GM12878 (cell line): Measurements from ENCODE around the gene NMT1.

Source experiments
- ETV6 ChIP-seq, 2 experiments: fragments of 450-650 bp in 1 of 2; IDR thresholded peaks in 1 of 2; conservative IDR thresholded peaks in 1 of 2; 2 replicates each; pipeline ENCODE4 v1.6.1; 2014; ENCODE audit warnings: antibody characterized with exemption in 1 of 2, borderline replicate concordance in 1 of 2, low read depth in 1 of 2, mild to moderate bottlenecking in 1 of 2, moderate library complexity in 1 of 2
- EZH2 ChIP-seq: IDR thresholded peaks from 2 replicates; pipeline ENCODE4 v1.6.1; 2012; ENCODE audit warnings: low read depth, mild to moderate bottlenecking, control low read depth, inconsistent platforms, low read length, borderline replicate concordance; ENCODE audit not compliant: control insufficient read depth
- MYB ChIP-seq: fragments of 150-350 bp; IDR thresholded peaks from 2 replicates; pipeline ENCODE4 v1.6.1; 2014; ENCODE audit warnings: mild to moderate bottlenecking, low read depth, low read length, borderline replicate concordance
- STAT3 ChIP-seq: IDR thresholded peaks from 2 replicates; pipeline ENCODE4 v1.6.1; 2011; ENCODE audit warnings: low read depth, low read length, improper control_type of control experiment
- TBL1XR1 ChIP-seq: IDR thresholded peaks from 2 replicates; pipeline ENCODE4 v1.6.1; 2012; ENCODE audit warnings: low read depth, low read length, improper control_type of control experiment
- ZZZ3 ChIP-seq: IDR thresholded peaks from 2 replicates; pipeline ENCODE4 v1.6.1; 2011; ENCODE audit warnings: low read depth; ENCODE audit not compliant: control insufficient read depth, insufficient read length
- TF ChIP-seq, protein P1 (sequence below): IDR thresholded peaks from 2 replicates; pipeline ENCODE4 v1.6.1; 2012; ENCODE audit warnings: mild to moderate bottlenecking, low read depth, low read length

DNA sequence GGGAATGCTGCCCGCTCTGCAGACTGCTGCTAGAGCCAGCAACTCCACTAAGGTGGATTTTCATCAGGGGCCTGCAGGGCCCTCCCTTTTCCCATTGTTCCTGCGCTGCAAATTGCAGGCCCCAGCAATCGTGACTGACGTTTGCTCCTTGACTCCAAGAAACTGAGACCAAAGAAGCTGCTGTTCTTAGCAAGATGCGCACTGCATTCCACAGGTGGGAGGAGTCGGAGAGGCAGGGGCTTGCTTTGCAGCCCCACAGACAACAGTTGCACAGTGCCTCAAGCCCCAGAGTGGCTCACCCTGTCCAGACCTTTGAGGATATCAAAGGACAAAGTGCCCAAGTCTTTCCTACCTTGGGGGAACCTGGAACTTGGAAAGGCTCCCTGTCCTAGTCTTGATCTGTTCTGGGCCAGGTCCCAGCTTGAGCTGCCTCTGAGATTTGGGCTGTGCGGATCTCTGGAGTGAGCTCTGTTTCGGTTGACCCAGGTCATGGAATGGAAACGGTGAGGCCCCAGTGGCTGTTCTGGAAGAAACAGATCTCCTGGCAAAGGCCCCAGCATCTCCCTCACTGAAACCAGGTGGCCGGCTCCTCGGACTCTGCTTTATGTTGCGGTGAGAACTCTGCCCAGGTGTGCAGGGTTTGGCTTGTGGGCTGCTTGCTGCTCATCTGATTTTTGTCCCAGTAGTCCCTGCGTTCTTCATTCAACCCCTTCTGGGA lies 46.3 kb downstream of the NMT1 start:
- TF ChIP-seq TBL1XR1: no peak
- TF ChIP-seq, protein P1, sequence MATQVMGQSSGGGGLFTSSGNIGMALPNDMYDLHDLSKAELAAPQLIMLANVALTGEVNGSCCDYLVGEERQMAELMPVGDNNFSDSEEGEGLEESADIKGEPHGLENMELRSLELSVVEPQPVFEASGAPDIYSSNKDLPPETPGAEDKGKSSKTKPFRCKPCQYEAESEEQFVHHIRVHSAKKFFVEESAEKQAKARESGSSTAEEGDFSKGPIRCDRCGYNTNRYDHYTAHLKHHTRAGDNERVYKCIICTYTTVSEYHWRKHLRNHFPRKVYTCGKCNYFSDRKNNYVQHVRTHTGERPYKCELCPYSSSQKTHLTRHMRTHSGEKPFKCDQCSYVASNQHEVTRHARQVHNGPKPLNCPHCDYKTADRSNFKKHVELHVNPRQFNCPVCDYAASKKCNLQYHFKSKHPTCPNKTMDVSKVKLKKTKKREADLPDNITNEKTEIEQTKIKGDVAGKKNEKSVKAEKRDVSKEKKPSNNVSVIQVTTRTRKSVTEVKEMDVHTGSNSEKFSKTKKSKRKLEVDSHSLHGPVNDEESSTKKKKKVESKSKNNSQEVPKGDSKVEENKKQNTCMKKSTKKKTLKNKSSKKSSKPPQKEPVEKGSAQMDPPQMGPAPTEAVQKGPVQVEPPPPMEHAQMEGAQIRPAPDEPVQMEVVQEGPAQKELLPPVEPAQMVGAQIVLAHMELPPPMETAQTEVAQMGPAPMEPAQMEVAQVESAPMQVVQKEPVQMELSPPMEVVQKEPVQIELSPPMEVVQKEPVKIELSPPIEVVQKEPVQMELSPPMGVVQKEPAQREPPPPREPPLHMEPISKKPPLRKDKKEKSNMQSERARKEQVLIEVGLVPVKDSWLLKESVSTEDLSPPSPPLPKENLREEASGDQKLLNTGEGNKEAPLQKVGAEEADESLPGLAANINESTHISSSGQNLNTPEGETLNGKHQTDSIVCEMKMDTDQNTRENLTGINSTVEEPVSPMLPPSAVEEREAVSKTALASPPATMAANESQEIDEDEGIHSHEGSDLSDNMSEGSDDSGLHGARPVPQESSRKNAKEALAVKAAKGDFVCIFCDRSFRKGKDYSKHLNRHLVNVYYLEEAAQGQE: no peak
- TF ChIP-seq STAT3: no peak
- TF ChIP-seq EZH2: no peak
- no peak for TF ChIP-seq MYB
- TF ChIP-seq ETV6 (conservative IDR thresholded peaks at IDR 0.05 in 1 of 2, IDR thresholded peaks at IDR 0.05 in 1 of 2; ENCODE audit: borderline replicate concordance in 1 of 2, low read depth in 1 of 2): no peak
- no peak for TF ChIP-seq ZZZ3
